Stimulated activated CD4-positive, alpha-beta T cell treated with anti-CD3 and anti-CD28 coated beads, Interleukin-1b, Interleukin-23, amount 100 ng/mL, for 4 hours (primary cell): Measurements from ENCODE around the gene MEST.
"Not testable (repeated sequence)": the region's sequence is repeated elsewhere in the genome, so short reads cannot be mapped to it uniquely, and the experiment has no call there.

Source experiments
- DNase-seq, 2 donors: peaks; one replicate each; pipeline ENCODE4 v3.0.0-alpha.2; 2020; ENCODE audit warnings: low read depth in 2 of 2

Gene MEST

DNA sequence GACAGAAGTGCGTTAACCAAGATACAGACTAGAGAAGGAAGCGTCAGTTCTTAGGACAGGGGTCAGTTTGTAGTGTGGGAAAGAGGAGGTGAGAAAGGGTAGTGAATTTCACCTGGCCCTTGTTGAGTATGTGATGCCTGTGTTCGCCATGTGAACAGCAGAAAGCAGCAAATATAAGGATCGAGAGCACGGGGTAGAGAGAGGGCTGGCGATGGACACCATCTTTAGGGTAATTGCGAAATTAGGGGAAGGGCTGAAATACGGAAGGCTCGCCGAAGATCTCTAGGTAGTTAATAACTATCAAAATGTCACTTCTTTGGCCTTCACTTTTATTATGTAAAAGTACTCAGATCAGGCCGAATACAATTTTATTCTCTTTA, 6.2 kb upstream of the MEST start:
- no peak for DNase-seq

DNA sequence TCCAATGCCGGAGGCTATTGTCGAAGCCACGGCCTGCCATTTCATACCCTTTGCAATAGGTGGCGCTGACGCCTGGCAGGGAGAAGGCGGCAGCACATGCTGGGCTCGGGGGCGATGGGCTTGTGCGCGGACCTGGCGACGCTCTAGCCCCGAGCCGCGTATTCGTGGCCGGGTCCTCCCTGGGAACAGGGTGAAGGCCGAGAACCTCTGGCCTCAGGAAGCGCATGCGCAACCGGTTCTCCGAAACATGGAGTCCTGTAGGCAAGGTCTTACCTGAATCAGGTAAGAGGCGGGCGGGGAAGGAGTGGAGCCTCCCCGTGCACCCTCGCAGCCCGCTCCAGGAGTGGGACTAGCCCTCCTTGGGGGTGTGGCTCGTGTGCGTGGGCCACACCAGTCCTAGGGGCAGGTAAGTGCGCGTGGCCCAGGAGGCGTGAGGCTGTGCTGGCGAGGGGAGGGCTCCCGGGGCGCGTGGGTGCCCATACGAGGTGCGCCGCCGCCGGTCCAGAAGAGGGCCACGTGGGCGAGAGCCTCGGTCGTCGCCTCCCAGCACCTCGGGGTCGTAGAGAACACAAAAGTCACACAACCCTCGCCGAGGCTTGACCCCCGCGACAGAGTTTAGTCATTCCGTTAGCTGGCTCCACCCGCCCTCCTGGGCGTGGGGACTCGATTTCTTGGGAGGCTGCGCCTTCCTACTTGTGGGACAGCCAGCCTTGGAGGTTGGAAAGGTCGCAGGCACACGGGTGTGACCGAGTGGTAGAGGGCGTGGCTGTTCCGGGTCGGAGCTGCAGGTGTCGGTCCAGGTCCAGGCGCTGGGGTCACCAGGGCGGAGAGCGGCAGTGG, 5.6 kb upstream of the MEST start:
- peak; percentile 47 for DNase-seq

DNA sequence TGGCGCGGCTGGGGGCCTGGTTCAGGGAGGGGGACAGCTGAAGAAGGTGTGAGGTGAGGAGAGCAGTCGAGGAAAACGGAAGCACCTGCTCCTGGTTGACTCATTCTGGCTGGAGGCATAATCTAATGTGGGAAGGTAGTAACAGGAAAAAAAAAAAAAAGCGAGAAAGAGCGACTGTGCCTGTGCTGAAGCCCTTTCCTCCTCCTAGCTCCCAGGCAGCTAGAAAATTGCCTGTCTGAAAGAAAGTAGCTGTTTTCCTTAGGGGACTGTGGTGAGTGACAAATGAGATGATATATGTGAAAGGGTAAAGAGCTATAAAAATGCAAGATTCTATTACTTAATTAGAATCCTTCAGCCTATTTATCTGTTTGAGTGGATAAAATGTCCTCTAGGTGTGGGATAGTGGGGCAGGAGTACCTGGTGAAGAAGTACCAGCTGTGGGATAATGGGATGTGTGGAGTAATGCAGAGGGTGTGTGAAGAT, 4.9 kb upstream of the MEST start:
- DNase-seq, result no peak

DNA sequence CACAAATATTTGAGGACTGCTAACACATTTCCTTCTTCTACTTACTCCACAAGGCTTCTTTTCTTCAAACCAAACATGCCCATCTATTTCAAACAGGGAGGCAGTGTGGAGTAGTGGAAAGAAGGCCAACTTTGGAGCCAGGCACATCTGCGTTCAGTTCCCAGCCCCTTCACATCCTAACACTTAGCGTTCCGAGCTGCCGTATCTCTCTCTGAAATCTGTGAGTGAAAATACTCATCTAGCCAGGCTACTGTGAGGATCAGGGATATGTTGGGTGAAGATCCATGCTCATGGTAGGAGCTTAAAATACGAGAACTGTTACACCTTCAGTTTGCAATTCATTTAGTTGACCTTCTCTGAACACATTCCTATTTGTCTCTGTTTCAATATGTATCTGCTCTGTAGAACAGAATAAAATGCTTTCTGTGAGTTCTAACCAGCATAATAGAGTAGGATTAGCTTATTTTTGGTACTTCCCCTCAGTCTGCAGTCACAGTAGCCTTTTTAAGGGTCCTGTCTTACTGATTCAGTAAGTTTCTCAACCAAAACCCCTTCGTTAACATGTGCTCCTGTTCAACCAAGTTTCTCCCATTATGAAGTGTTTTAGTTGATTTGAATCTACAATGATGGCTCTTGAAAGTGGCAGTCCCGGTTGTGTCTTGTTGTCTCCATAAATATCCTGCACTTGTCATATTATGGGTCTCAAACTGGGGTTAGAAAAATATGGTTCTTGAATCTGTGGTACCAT, 3.3 kb upstream of the MEST start:
- DNase-seq, result no peak

DNA sequence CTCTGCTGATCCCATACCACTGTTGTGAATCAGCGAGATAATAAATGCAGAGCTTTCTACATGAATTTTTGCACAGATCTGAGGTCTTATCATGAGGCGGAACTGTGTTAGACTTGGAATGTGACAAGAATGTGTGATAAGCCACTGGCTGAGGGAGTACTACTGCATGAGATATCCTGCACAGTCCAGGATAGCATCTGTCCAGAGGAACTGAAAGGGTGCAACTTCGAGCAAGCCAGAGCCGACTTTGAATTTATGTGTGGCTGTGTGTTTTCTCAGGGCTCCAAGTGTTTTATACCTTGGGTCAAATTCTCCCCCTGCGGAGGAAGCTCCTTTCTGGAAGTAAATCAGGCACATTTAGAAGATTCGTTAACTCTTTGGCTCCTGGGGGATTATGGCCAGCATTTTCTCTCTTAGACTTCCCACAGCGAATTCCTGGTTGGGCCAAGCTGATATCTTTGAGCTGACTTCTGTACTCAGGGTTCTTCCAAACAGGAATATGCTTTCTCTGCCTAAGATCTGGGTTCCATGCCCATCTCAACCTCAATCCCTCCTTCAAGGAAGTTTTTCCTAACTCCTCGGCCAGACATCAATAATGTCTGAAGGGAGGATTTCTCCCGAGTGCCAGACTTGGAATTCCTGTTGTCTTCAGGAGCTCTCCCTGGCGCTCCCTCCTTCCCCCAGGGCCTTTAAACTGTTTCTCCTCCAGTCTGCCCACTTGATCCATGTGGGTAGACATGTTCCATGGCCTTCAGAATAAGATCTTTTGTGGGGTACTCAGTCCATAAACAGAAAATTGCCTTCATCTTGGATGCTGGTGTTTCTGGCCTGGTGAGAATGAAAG, 2.5 kb upstream of the MEST start:
- no peak for DNase-seq

DNA sequence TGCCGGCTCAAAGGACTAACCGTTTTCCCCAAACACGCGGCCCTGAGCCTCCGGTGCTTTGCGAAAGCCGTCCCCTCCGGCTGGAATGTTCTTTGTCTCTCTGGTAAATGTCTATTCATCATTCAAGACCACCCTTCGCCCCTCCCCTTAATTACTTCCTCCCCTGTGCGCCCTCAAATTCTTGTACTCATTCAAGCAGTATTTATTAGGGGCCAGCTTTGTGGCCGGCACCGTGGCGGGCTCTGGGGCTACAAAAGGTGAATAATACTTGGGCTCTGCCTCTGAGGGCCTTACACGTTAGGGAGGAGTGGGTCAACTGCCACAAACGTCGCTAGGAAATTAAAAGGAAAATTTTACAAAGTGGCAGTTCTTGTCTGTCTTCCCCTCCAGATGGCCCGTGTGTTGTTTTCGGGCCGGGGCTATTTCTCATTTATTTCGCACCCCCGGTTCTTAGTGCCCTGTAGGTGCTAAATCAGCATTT, 1.5 kb upstream of the MEST start:
- no peak for DNase-seq

DNA sequence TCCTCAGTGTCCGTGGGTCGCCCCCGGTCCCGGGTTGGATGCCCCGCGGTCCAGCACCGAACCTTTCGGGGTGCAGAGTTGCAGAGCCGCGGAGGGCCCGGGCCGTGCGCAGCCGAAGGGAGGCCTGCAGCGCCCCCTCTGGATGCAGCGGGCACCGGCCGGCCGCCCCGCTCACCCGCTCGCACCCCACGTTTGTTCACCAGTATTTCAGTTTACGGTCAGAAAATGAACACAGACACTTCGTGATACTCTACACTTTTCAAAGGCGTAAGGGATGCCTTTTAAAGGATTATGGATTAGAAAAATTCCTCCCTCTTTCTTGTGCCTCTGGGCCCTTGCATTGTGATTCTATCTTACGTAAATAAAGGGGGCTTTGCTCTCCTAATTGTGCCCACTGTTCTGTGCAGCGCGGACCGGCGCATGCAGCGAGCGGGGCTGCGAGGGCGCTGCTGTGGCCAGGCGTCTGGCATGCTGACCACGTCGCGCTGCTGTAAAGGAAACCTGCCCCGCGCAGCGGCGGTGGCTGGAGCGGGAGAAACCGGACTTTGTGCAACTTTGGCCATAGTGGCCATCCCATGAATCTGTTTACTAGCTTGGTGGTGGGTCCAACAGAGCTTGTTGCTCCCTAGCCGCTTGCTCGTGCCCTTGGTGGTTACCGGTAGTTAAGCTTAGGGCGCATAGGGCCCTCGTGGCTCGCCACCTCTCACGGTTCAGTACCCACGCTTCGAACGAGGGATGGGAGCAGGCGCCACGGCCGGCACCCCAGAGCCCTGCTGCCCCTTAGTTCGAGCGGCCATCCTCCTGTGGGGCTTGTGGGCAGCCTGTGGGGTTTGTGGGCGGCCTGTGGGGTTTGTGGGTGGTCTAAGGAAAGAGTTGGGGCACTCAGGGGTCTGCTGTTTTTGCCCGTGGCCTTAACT, 739 bp upstream of the MEST start:
- peak in 1 of 2 donors; percentile 22 for DNase-seq

DNA sequence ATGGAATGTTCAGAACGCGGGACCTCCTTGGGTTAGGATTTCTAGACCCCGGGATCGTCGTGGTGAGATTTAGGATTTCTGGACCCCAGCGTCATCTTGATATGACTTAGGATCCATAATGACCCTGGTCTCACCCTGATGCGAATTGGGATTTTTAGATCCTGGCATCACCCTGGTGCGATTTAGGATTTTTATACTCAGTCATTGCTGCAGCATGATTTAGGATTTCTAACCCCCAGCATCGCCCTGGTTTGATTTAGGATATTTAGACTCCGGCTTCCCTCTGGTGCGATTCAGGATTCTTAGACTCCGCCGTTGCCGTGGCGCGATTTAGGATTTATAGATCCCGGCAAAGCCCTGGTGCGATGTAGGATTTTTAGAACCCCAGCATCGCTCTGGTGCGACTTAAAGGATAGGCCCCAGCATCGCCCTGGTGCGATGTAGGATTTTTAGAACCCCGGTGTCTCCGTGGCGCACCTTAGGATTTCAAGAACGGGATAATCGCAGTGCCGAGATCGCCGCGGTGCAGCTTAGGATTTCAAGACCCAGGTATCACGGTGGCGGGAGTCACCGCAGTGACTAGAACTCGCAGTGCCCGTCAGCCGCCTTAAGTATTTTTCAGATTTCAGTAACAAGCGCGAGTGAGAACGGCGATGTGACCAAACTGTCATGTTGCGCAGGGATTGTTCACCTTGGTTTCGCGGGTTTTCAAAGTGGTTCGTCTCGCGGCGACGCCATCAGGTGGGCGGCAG, 814 bp downstream of the MEST start:
- DNase-seq, result no peak

DNA sequence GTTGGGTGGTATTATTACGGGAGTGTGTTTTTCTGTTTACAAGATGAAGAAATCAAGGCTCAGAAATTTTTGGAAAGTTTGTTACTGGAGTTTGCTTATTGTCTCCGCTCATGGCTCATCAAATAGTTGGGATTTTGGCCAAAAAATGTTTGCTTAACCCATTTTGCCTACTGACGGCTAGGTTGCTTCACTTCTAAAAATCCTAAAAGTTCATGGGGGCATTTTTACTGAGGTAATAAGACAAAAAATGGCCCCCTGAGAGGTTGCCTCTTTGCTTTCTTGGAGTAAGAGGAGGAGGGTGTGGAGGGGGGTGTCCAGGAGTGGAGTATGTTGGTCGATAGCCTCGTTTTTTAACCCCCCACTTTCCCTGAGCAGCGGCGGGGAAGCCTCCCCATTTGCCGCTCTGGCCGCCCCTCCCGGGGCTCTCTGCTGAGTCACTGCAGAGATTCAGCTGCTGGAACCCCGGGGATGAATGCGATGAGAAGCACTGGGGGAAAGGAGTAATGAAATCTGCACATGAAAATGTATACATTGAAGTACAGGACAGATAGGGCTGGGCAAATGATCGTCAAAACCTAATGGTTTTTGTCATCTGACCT, 1.5 kb downstream of the MEST start:
- DNase-seq, result no peak

DNA sequence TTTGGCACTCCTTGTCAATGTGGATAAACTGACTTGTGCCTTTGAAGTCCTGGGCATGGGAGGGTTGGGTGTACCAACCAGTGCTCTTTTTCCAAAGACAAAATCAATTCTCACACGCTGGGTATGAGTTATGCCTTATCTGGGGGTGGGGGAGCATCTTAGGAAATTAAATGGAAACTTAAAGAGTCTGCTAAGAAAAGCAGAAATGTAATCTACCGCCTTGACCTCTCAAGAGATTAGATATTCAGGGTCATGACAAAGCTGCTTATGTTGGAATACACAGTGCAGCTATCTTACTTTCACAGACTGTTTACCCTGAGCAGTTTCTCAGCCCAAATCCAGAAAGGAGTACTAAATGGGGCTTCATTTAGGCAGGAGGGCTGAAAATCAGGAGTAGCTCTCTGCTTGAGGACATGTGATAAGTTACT, 2.6 kb downstream of the MEST start:
- DNase-seq, result no peak

DNA sequence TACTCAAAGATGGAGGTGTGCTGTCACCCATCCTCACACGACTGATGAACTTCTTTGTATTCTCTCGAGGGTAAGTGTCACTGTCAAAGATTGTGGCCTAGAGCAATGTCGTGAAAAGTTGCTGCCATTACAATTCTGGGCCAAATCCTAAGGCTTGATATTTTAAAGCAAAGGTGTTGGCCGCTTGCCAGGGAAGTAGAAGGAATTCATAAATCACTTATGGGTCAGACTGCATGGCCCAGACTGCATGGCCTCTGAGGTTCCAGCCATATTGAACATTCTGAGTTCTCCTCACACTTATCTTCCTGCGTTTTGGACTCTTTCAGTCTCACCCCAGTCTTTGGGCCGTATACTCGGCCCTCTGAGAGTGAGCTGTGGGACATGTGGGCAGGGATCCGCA, 8.6 kb downstream of the MEST start:
- no peak for DNase-seq

DNA sequence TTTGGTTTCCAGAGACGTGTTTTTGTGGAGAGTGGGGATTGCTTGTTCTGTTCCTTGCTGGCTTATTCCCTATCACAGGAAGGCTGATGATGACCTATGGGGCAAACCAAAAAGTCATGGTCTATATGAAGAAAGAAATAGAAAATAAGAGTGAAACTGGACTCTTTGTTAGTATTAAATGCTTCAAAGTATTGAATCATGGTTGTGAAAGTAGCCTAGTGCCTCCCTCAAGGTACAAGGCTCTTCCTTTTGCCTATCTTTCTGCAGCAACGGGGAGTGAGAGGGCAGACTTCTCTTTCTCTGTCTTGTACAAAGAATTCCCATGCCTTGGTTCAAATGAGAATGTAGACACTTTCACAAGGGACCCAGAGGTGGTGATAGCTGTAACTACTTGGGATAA, 9.0 kb downstream of the MEST start:
- DNase-seq, result no peak

DNA sequence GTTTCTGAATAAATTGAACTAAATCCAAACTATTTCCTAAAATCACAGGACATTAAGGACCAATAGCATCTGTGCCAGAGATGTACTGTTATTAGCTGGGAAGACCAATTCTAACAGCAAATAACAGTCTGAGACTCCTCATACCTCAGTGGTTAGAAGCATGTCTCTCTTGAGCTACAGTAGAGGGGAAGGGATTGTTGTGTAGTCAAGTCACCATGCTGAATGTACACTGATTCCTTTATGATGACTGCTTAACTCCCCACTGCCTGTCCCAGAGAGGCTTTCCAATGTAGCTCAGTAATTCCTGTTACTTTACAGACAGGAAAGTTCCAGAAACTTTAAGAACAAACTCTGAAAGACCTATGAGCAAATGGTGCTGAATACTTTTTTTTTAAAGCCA, 13.9 kb downstream of the MEST start:
- no peak for DNase-seq

DNA sequence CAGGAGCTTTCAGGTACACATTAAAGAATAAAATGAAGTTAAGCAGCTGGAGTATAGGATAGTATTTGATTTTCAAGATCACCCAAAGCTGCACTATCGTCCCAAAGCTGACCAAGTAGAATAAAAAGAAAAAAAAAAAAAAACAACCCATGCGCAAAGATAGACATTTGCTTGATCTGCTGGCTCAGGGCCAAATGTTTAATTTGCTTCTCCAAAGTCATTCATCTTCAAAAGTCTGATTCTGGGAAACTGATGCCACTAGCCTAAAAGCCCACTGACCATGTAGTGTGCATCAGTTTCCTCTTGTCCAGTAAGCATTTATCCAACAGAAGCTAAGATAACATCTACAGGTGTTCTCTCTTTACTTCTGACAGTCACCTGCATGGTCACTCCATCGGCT, 14.5 kb downstream of the MEST start:
- DNase-seq, result no peak

DNA sequence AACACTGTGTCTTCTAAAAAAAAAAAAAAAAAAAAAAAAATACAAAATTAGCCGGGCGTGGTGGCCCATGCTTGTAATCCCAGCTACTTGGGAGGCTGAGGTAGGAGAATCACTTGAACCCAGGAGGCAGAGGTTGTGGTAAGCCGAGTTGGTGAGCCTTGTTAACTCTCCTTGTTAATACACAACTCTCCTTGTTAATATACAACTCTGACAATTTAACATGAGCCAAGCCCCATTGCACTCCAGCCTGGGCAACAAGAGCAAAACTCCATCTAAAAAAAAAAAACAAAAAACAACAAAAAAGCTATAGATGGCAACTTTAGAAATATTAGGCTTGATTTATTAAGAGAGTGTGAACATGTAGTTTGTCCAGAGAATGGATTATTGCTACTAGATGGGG, 20.2 kb downstream of the MEST start:
- not testable (repeated sequence) for DNase-seq

DNA sequence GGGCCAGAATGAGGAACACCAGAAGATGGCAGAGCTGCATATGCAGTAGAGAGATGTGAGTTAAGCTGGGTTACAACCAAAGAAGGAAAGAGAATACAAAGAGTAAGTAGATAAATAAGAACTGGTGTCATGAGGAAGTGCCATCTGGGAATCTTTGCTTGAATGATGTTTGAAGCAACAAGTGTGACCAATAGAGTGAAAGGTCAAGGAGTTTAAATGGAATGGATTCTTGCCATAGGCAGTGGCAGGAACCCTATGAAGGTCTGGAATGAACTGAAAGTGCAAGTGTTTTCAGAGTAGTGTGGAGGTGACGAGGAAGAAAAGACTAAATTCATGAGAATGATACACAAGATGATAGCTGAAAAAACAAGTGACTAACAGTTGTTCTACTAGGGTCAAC, 21.6 kb downstream of the MEST start:
- DNase-seq, result no peak

DNA sequence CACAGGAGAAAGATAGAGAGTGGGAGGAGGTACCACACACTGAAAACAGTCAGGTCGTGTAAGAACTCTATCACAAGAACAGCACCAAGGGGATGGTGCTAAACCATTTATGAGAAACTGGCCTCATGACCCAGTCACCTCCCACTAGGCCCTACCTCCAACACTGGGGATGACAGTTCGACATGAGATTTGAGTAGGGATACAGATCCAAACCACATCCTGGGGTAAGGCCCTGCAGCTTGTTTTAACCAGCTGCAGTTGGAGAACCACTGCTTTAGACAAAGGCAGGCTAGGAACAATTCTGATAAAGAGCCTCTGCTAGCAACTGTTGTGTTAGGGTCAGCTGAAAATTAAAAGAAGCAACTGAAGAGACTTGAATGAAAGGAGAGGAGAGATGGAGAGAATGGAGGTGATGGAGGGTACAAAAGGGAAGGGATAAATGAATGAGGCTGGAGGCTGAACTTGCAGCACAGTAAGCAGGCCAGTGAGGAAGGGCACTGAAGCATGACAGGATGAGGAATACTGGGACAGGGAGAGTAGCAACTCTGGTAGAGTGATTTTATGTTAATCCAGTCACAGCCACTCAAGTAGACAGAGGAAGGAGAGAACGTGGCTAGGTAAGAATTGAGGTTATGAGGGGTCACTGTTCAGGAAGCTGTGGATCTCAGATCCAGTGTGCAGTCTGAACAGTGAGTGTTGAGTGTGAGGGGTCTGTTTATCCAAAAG, 23.6 kb downstream of the MEST start:
- no peak for DNase-seq

DNA sequence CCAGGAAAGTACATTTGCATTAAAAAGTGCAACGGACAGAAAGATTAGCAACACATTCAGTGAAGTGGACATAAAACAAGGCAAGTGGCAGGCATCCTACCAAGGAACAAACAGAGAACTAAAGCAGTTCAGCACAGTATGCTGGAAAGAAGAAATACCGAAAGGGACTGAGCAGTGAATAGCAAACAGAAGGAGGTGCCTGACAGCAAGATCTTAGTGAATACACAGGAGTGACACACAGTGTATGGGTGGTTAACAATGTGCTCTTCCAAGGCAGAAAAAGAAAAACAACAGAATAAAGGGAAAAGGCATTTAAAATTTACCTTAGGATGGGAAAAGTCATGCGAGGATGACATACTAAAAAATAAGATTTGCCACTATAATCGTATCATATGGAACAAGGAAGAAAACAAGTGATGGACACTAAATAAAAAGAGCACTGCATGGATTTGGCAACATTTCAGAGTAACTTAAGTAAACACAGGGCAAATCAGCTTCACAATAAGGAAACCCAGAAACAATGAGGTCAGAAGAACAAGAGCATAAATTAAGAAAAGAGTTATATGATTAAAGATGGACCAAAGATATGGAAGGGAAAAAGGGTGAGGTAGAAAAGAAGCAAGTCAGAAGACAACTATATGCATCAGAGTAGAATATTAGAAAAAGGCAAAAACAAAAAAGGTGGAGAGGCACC, 29.5 kb downstream of the MEST start:
- no peak for DNase-seq
